Body of pancreas (tissue), 4 donors: ENCODE results near the gene ETV3. TPM values are rescaled to one million over a fixed set of nuclear protein-coding genes. Genes with fewer than 3 reads are reported as not detected.

Experiments
- ATAC-seq: fragments of 150-250 bp; one replicate; pipeline ENCODE4 v1.9.1; 2016
- DNase-seq, 4 donors: peaks; one replicate each; pipeline ENCODE4 v3.0.0-alpha.2; 2019
- H3K27ac ChIP-seq, 4 donors: fragments of 200-600 bp; sonication (generic); 1 replicate in 3 of 4; 2 replicates in 1 of 4; pipeline versions ENCODE4 v1.5.1 to v1.6.1; 2016 to 2019; ENCODE audit warnings: mild to moderate bottlenecking in 1 of 4, mixed read lengths in 1 of 4, moderate library complexity in 1 of 4
- H3K27me3 ChIP-seq, 2 donors: fragments of 200-600 bp; sonication (generic); one replicate each; pipeline ENCODE4 v1.6.0; 2016; ENCODE audit warnings: mild to moderate bottlenecking in 1 of 2
- H3K36me3 ChIP-seq, 2 donors: fragments of 200-600 bp; sonication (generic); replicated peaks in 1 of 2; 2 replicates each; pipeline ENCODE4 v1.5.1; 2016; ENCODE audit warnings: low read depth in 2 of 2; ENCODE audit not compliant: insufficient read depth in 1 of 2
- H3K4me1 ChIP-seq: fragments of 200-600 bp; sonication (generic); one replicate; pipeline ENCODE4 v1.6.0; 2016
- H3K4me3 ChIP-seq, 2 donors: fragments of 200-600 bp; sonication (generic); 1 replicate in 1 of 2; 2 replicates in 1 of 2; pipeline ENCODE4 v1.5.1; 2016 to 2019
- H3K9me3 ChIP-seq, 3 donors: fragments of 200-600 bp; sonication (generic); 1 replicate in 2 of 3; 2 replicates in 1 of 3; pipeline ENCODE4 v1.5.1; 2016
- POLR2A ChIP-seq, 3 donors: fragments of 450-650 bp; IDR thresholded peaks; one replicate each; pipeline ENCODE4 v1.6.1; 2016; ENCODE audit warnings: antibody characterized with exemption in 3 of 3, mild to moderate bottlenecking in 2 of 3
- WGBS, 2 donors: methylation state at CpG; one replicate each; pipeline ENCODE4 v1.1.5; 2017; 5-methylcytosine and 5-hydroxymethylcytosine counted together
- intact Hi-C: fragments of 100-400 bp; cut with DNase I; formaldehyde crosslinking; loops from one replicate; pipeline ENCODE4 v1.15.1; 2023
- total RNA-seq, 2 donors: library from RNA; depleted of rRNA; stranded (reverse); fragments of >200 nt; gene quantifications; one replicate each; pipeline ENCODE4 v1.1.0, GENCODE V29; 2016
- TF ChIP-seq, protein P1 (sequence below), 7 experiments: fragments of 450-650 bp in 4 of 7; fragments of 200-600 bp in 3 of 7; sonication (generic) in 3 of 7; IDR thresholded peaks; one replicate each; pipeline ENCODE4 v1.5.1; 2016 to 2019; ENCODE audit warnings: antibody characterized with exemption in 7 of 7

ETV3 gene
- total RNA-seq, 2 donors from 2014 or later = 5.6 to 11.4 TPM

DNA sequence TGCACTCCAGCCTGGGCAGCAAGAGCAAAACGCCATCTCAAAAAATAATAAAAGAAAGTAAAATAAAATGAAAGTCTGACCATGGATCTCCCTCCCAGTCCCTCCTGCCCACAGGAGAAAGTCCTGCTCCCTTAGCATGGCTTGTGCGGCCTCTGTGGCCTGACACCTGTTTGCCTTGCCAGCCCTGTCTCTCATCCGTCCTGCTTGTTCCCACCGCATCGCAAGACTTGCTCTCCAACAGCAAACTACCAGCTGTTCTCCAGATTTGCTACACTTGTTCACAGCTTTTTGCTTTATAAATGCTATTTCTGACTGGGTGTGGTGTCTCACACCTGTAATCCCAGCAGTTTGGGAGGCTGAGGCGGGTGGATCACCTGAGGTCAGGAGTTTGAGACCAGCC lies 41.3 kb downstream of the ETV3 start:
- no peaks in the 10 kb centered on the region for H3K9me3 ChIP-seq
- intact Hi-C loops = no loop called here

DNA sequence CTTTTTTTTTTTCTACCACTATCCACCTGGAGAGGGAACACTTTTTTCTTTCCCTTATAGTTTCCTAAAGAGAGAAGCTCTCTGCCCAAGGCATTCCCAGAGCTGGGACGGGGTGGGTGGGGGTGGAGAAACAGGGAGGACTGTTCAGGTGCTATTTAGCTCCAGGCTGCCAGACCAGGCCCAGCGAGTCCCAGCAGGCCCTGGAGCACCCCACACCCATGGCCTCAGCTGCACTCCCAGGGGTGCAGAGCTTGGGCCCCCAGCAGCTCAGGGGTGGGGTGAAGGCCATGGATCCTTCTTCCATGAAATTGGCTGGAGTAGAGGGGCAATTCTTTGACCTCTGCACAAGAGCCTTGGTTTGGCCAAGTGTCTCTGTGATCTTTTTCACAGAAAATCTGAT lies 42.6 kb downstream of the ETV3 start:
- no peak overlapping the region for H3K4me3 ChIP-seq
- DNase-seq = no peak
- intact Hi-C loops = no loop called here
- 68 to 73% methylated on average over 2 of the region's 2 CpGs for WGBS, 2 donors
- no peaks in the 10 kb centered on the region for H3K27me3 ChIP-seq
- TF ChIP-seq POLR2A (IDR thresholded peaks at IDR 0.05) = no peak
- TF ChIP-seq, protein P1, sequence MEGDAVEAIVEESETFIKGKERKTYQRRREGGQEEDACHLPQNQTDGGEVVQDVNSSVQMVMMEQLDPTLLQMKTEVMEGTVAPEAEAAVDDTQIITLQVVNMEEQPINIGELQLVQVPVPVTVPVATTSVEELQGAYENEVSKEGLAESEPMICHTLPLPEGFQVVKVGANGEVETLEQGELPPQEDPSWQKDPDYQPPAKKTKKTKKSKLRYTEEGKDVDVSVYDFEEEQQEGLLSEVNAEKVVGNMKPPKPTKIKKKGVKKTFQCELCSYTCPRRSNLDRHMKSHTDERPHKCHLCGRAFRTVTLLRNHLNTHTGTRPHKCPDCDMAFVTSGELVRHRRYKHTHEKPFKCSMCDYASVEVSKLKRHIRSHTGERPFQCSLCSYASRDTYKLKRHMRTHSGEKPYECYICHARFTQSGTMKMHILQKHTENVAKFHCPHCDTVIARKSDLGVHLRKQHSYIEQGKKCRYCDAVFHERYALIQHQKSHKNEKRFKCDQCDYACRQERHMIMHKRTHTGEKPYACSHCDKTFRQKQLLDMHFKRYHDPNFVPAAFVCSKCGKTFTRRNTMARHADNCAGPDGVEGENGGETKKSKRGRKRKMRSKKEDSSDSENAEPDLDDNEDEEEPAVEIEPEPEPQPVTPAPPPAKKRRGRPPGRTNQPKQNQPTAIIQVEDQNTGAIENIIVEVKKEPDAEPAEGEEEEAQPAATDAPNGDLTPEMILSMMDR (IDR thresholded peaks at IDR 0.05) = no peak
- H3K4me1 ChIP-seq = no peaks in the 10 kb centered on the region
- no peak for ATAC-seq
- H3K9me3 ChIP-seq = no peaks in the 10 kb centered on the region
- H3K36me3 ChIP-seq = no peaks in the 10 kb centered on the region
- H3K27ac ChIP-seq = no peak overlapping the region

More for the DNA sequence above, 41.3 kb downstream of the ETV3 start:
- Histone ChIP-seq H3K27ac (no peak overlapping the region), H3K4me1 (no peaks in the 10 kb centered on the region), H3K4me3 (no peak overlapping the region), H3K27me3 (no peaks in the 10 kb centered on the region), H3K36me3 (no peaks in the 10 kb centered on the region)
- DNase-seq = no peak
- no peak for TF ChIP-seq POLR2A (IDR thresholded peaks at IDR 0.05)
- TF ChIP-seq, protein P1 (IDR thresholded peaks at IDR 0.05) = no peak
- ATAC-seq = no peak
- 76 to 77% methylated on average over 6 of the region's 6 CpGs for WGBS, 2 donors

DNA sequence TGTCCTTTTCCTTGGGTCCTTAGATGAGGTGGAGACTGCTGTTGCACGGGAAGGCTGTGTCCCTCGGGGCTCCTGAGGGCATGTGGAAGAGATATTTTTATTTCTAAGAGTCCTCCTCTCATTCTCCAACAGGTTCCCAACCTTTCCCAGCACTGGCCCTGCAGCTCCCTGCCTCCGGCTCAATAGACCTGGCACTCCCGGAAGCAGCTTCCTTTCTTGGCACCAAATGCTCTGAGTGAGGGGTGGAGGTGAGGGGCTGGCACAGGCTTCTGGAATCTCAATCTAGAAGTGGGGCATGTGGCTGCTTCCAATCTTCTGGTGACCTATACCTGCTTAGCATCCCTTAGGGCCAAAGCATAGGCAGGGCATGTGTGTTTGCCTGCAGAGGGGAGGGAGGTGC lies 43.1 kb downstream of the ETV3 start:
- Histone ChIP-seq H3K27me3 (no peaks in the 10 kb centered on the region), H3K9me3 (no peaks in the 10 kb centered on the region), H3K4me1 (no peaks in the 10 kb centered on the region), H3K27ac (no peak overlapping the region), H3K36me3 (no peaks in the 10 kb centered on the region), H3K4me3 (no peak overlapping the region)
- DNase-seq = no peak
- intact Hi-C loops = no loop called here
- WGBS, 2 donors = 55 to 57% methylated on average over 4 of the region's 4 CpGs
- no peak for TF ChIP-seq POLR2A (IDR thresholded peaks at IDR 0.05)
- no peak for ATAC-seq

DNA sequence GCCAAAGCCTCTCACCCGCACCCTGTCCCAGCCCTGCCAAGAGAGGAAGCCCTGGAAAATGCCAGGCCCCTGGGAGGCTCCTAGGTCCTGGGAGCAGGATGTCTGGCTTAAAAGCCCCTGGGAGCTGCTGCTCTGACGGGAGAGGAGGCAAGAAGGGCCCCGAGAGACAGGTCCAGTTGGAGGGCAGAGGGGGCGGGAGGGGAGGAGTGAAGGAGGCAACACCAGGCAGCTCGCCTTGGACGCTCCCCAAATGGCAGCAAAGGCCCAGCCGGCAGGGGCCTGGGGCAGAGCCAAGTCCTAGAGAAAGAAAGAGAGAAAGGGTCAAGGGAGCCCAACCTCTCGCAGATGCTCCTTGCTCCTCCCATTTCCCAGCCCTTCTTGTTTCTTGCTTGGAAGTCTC lies 45.4 kb downstream of the ETV3 start:
- Histone ChIP-seq H3K27ac (no peak overlapping the region), H3K27me3 (no peaks in the 10 kb centered on the region), H3K9me3 (no peaks in the 10 kb centered on the region), H3K4me1 (no peaks in the 10 kb centered on the region), H3K36me3 (no peaks in the 10 kb centered on the region), H3K4me3 (no peak overlapping the region)
- DNase-seq = peak in 3 of 4 donors; percentile 10 to 30 (median 29)
- ATAC-seq = no peak
- TF ChIP-seq, protein P1 (IDR thresholded peaks at IDR 0.05) = no peak
- TF ChIP-seq POLR2A (IDR thresholded peaks at IDR 0.05) = no peak
- WGBS, 2 donors = 56 to 74% methylated on average over 7 to 8 of the region's 8 CpGs
- intact Hi-C loops = no loop called here

DNA sequence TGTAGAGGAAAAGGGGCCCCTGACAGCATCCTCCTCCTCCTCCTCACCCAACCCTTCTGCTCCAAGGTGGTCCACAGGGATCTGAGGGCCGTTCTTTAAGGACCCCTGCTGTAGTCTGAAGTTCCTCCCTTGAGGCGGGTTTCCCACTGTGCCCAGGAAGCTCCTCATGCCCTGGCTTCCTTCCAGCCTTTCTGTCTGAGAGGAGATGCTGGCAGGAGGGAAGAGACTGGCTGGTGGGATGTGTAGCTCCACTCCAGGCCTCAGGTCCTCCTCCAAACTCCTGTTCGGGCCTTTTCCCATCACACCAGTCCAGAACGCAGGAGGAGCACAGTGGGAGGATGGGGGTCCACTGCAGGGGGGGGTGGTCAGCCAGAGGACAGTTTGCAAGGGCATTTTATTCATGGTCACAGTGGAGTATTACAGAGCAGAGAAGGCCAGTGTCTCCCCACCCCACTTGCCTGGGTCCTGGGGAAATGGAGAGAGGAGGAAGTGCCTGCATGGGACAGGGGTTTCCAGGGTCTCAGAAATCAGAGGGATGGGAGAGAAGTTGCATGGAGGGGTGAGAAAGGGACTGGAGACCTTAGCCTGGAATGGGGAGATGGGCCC lies 46.4 kb downstream of the ETV3 start:
- 52 to 64% methylated on average over 4 of the region's 4 CpGs for WGBS, 2 donors
- Histone ChIP-seq H3K27me3 (no peaks in the 10 kb centered on the region), H3K9me3 (no peaks in the 10 kb centered on the region), H3K4me3 (no peak overlapping the region), H3K27ac (no peak overlapping the region), H3K4me1 (no peaks in the 10 kb centered on the region), H3K36me3 (no peaks in the 10 kb centered on the region)
- DNase-seq (no peak), ATAC-seq (no peak)
- intact Hi-C loops = loop anchor here (2.0 kb wide), 1 partner anchor 63 kb away; no protein-coding TSS in a partner anchor
- TF ChIP-seq, protein P1 (IDR thresholded peaks at IDR 0.05) = no peak
- TF ChIP-seq POLR2A (IDR thresholded peaks at IDR 0.05) = no peak
